Spleen (tissue), 7 donors: Measurements from ENCODE around the gene TOR1B.
"Not testable (repeated sequence)": the region's sequence is repeated elsewhere in the genome, so short reads cannot be mapped to it uniquely, and the experiment has no call there.

Experiments
- CTCF ChIP-seq, 11 experiments: fragments of 200-600 bp in 7 of 11; fragments of 450-650 bp in 4 of 11; sonication (generic) in 4 of 11; IDR thresholded peaks in 8 of 11; conservative IDR thresholded peaks in 3 of 11; 1 replicate in 7 of 11; 2 replicates in 4 of 11; pipeline versions ENCODE4 v1.4.0 to v1.8.0; 2016 to 2021; ENCODE audit warnings: antibody characterized with exemption in 11 of 11, inconsistent platforms in 4 of 11, mild to moderate bottlenecking in 1 of 11
- POLR2AphosphoS5 ChIP-seq, 3 donors: sonication (generic); formaldehyde crosslinking; IDR thresholded peaks; one replicate each; pipeline ENCODE4 v1.5.1; 2017; ENCODE audit warnings: antibody characterized with exemption in 3 of 3
- donor health status: DM: no; HTN: no; CAD: no; lungs with moderate emphysema.
- donor health status: DM: no; HTN: no; CAD: no.
- donor health status: DM: no; HTN: no; CAD: no.

- TF ChIP-seq CTCF (IDR thresholded peaks at IDR 0.05 in 8 of 11, conservative IDR thresholded peaks at IDR 0.05 in 3 of 11); POLR2AphosphoS5 (IDR thresholded peaks at IDR 0.05): not testable (repeated sequence)
Observed at GRCh38 chr9:129784970-129785369, 18.0 kb upstream of the TOR1B start.
